Mucosa of rectum (tissue), 2 donors: ENCODE results near the gene HOTAIR.

Experiments
- H3K27ac ChIP-seq, 2 donors: one replicate each; pipeline ENCODE4 v1.7.0; 2013; ENCODE audit warnings: inconsistent platforms in 2 of 2, low read depth in 2 of 2, low read length in 2 of 2
- H3K27me3 ChIP-seq, 2 donors: one replicate each; pipeline ENCODE4 v1.7.0; 2013; ENCODE audit warnings: low read length in 2 of 2; ENCODE audit not compliant: control insufficient read depth in 2 of 2, insufficient read depth in 2 of 2
- H3K36me3 ChIP-seq, 2 donors: one replicate each; pipeline ENCODE4 v1.7.0; 2013; ENCODE audit warnings: low read length in 2 of 2; ENCODE audit not compliant: control insufficient read depth in 2 of 2, insufficient read depth in 2 of 2
- H3K4me1 ChIP-seq, 2 donors: one replicate each; pipeline ENCODE4 v1.7.0; 2013; ENCODE audit warnings: low read length in 2 of 2, mild to moderate bottlenecking in 1 of 2; ENCODE audit not compliant: control insufficient read depth in 2 of 2, insufficient read depth in 2 of 2
- H3K4me3 ChIP-seq, 2 donors: one replicate each; pipeline ENCODE4 v1.7.0; 2013; ENCODE audit warnings: low read length in 2 of 2
- H3K9ac ChIP-seq, 2 donors: one replicate each; pipeline ENCODE4 v1.7.0; 2013; ENCODE audit warnings: low read length in 2 of 2, low read depth in 1 of 2, mild to moderate bottlenecking in 1 of 2
- H3K9me3 ChIP-seq, 2 donors: one replicate each; pipeline ENCODE4 v1.7.0; 2013; ENCODE audit warnings: low read length in 2 of 2; ENCODE audit not compliant: control insufficient read depth in 2 of 2
- donor health status: healthy.
- donor health status: Normal muscosa, but diverticular disease.

HOTAIR gene

DNA sequence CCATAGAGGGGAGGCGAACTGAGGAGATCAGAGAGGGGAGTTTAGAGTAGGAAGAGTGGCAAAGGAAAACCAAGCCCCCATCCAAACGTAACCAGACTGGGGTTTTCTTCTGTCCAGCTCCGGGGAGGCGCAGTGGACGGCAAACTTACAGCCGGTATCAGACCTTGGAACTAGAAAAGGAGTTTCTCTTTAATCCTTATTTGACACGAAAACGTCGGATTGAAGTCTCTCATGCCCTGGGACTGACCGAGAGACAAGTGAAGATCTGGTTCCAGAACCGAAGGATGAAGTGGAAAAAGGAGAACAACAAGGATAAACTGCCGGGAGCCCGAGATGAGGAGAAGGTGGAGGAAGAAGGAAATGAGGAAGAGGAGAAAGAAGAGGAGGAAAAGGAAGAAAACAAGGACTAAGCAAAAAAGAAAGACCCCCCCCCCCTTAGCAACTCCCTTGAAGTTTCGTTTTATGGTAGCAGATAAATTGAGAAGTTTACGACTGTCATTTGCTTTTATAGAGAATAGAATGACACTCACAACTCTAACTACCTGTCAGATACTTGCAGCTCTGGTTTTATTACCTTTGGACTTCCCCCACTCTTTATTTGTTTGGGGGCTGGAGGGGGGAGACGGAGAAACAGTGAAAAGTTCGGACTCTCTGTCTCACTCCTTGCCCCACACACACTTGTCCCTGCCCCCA lies 36.4 kb upstream of the HOTAIR start:
- H3K27ac ChIP-seq = no peak overlapping the region
- peaks cover 4 to 5% of the 10 kb centered on the region in 2 donors for H3K4me1 ChIP-seq
- no peak overlapping the region for H3K9ac ChIP-seq
- no peaks in the 10 kb centered on the region for H3K36me3 ChIP-seq
- H3K9me3 ChIP-seq = no peaks in the 10 kb centered on the region
- H3K4me3 ChIP-seq = no peak overlapping the region
- H3K27me3 ChIP-seq = peaks cover 83% of the 10 kb centered on the region in 2 donors

- peaks cover 4 to 5% of the 10 kb centered on the region in 2 donors for H3K4me1 ChIP-seq
- no peak overlapping the region for H3K27ac ChIP-seq
- H3K36me3 ChIP-seq = no peaks in the 10 kb centered on the region
- peaks cover 81 to 83% of the 10 kb centered on the region in 2 donors for H3K27me3 ChIP-seq
- no peaks in the 10 kb centered on the region for H3K9me3 ChIP-seq
- H3K4me3 ChIP-seq = no peak overlapping the region
- H3K9ac ChIP-seq = no peak overlapping the region
These were observed 35.6 kb upstream of the HOTAIR start for GRCh38 chr12:54010053-54010971.

- Histone ChIP-seq H3K36me3 (no peaks in the 10 kb centered on the region), H3K27me3 (peaks cover 81 to 83% of the 10 kb centered on the region in 2 donors), H3K9me3 (no peaks in the 10 kb centered on the region), H3K4me1 (peaks cover 4 to 5% of the 10 kb centered on the region in 2 donors), H3K9ac (no peak overlapping the region), H3K27ac (no peak overlapping the region), H3K4me3 (no peak overlapping the region)
These were observed 34.7 kb upstream of the HOTAIR start for GRCh38 chr12:54009171-54010052.

GRCh38 chr12:54008260-54008552 lies 33.5 kb upstream of the HOTAIR start:
- no peak overlapping the region for H3K9ac ChIP-seq
- peaks cover 80 to 83% of the 10 kb centered on the region in 2 donors for H3K27me3 ChIP-seq
- H3K4me1 ChIP-seq = peaks cover 4 to 5% of the 10 kb centered on the region in 2 donors
- H3K4me3 ChIP-seq = no peak overlapping the region
- H3K36me3 ChIP-seq = no peaks in the 10 kb centered on the region
- H3K27ac ChIP-seq = no peak overlapping the region
- H3K9me3 ChIP-seq = no peaks in the 10 kb centered on the region

- H3K36me3 ChIP-seq = no peaks in the 10 kb centered on the region
- no peak overlapping the region for H3K27ac ChIP-seq
- H3K9me3 ChIP-seq = no peaks in the 10 kb centered on the region
- H3K27me3 ChIP-seq = peaks cover 80 to 82% of the 10 kb centered on the region in 2 donors
- no peak overlapping the region for H3K9ac ChIP-seq
- peaks cover 4 to 5% of the 10 kb centered on the region in 2 donors for H3K4me1 ChIP-seq
- H3K4me3 ChIP-seq = no peak overlapping the region
These were observed 32.9 kb upstream of the HOTAIR start for GRCh38 chr12:54007538-54008259.

GRCh38 chr12:54006559-54007220 lies 31.9 kb upstream of the HOTAIR start:
- Histone ChIP-seq H3K27ac (no peak overlapping the region), H3K9me3 (no peaks in the 10 kb centered on the region), H3K4me3 (peak overlapping the region in 1 of 2 donors; percentile 56), H3K9ac (peak overlapping the region in 1 of 2 donors; percentile 47), H3K36me3 (no peaks in the 10 kb centered on the region), H3K4me1 (peaks cover 4 to 5% of the 10 kb centered on the region in 2 donors), H3K27me3 (peaks cover 81 to 86% of the 10 kb centered on the region in 2 donors)

DNA sequence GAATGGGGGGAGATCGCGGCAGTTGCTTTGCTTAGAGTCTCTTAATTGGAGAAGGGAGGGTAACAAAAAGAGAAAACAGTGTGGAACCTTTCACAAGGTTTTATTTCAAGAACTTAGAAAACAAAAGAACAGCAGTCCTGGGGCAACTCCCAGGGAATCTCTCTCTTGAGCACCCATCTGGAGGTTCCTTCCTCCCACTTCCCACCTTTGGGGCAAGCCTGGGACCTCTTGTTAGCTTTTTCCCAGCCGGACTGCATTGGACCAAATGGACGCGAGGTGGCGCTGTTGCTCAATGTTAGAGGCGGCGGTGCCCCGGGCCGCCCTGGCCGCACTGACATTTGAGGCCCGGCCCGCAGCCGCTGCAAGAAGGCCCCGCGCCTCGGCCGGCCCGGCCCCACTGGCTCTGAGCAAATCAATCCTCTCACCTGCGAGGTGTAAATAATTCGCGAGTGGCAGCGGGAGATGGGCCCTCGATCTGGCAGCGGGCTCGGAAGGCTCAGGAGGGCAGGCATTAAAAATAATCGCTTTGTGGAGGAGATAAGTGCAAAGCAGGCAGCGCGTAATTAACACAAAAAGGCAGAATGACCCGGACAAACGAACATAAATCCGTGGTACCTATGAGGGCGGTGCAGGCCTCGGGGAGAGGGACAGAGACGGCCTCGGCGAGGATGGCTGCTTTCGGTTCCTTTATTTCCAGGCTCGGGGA lies 31.3 kb upstream of the HOTAIR start:
- Histone ChIP-seq H3K4me3 (peak overlapping the region in 1 of 2 donors; percentile 56), H3K27ac (no peak overlapping the region), H3K27me3 (peaks cover 84 to 86% of the 10 kb centered on the region in 2 donors), H3K36me3 (no peaks in the 10 kb centered on the region), H3K9ac (peak overlapping the region in 1 of 2 donors; percentile 47), H3K4me1 (peaks cover 3 to 4% of the 10 kb centered on the region in 2 donors), H3K9me3 (no peaks in the 10 kb centered on the region)

DNA sequence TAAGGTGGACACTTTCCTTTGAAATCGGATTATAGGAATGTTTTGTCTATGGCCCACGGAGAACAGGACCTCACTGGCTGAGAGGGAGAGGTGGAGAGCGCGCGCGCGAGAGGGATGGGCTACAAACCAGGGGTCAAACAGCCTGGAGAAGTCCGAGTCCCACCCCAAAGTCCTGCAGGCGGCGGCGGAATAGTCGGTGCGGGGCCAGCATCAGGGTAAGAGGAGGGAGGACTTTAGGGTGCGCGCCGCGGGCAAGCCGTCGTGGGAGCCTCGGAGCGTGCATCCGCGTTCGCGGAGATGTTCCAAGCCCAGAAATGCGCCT lies 30.7 kb upstream of the HOTAIR start:
- Histone ChIP-seq H3K9me3 (no peaks in the 10 kb centered on the region), H3K27me3 (peaks cover 81 to 86% of the 10 kb centered on the region in 2 donors), H3K36me3 (no peaks in the 10 kb centered on the region), H3K4me3 (no peak overlapping the region), H3K4me1 (peaks cover 3 to 4% of the 10 kb centered on the region in 2 donors), H3K27ac (no peak overlapping the region), H3K9ac (no peak overlapping the region)
